HCT116 (cell line): Measurements from ENCODE around the gene FIBP. TPM values are rescaled to one million over a fixed set of nuclear protein-coding genes. Genes with fewer than 3 reads are reported as not detected.

Experiments
- ATAC-seq: fragments of 200-7000 bp; cut with Tn5 transposase; 2 replicates; pipeline ENCODE4 v1.9.1; 2020; ENCODE audit warnings: mild to moderate bottlenecking, moderate library complexity
- BruUV-seq: library from RNA; stranded (reverse); fragments of 400-500 nt; replicated peaks from 2 replicates; lab custom pipeline; 2021; lab: Mats Ljungman, UMichigan
- CTCF ChIA-PET: fragments of 300-600 bp; sonication (Branson Sonifier 250); formaldehyde crosslinking; loops from one replicate; lab custom pipeline; 2021; ENCODE audit warnings: antibody characterized with exemption; lab: Charles Lee
- POLR2A ChIA-PET: fragments of 300-600, 350-600 bp; sonication (Branson Sonifier 250); formaldehyde crosslinking; loops from one replicate; lab custom pipeline; 2021; ENCODE audit warnings: antibody characterized with exemption; lab: Charles Lee
- RAD21 ChIA-PET, 2 experiments: fragments of 300-600 bp; sonication (Branson Sonifier 250); formaldehyde crosslinking; loops; one replicate each; lab custom pipeline; 2023; ENCODE audit warnings: low total read pairs in 2 of 2; ENCODE audit not compliant: uncharacterized antibody in 2 of 2, unreplicated experiment in 2 of 2, low non-redundant PET in 1 of 2; lab: Charles Lee
- DNase-seq: peaks from one replicate; pipeline ENCODE4 v3.0.0-alpha.2; 2010; ENCODE audit warnings: low read depth, low spot score
- H2AFZ ChIP-seq: fragments of 200-600 bp; shearing (Covaris generic), sonication (generic); 2 replicates; pipeline ENCODE4 v1.6.1; 2017; ENCODE audit warnings: low read depth, mixed run types, mixed read lengths, antibody characterized with exemption, low read length; ENCODE audit not compliant: poor library complexity, severe bottlenecking
- H3K27ac ChIP-seq: 2 replicates; pipeline ENCODE4 v1.5.1; 2012; ENCODE audit warnings: low read depth, low read length
- H3K27me3 ChIP-seq: fragments of 200-600 bp; sonication (generic); 2 replicates; pipeline ENCODE4 v1.6.1; 2016; ENCODE audit warnings: mixed run types, low read length, mixed read lengths; ENCODE audit not compliant: insufficient read depth
- H3K36me3 ChIP-seq, 2 experiments: fragments of 200-500 bp in 1 of 2; fragments of 200-600 bp in 1 of 2; sonication (Bioruptor generic) in 1 of 2; sonication (generic) in 1 of 2; 2 replicates each; pipeline versions ENCODE4 v1.5.1 to v1.6.1; 2014 to 2016; ENCODE audit warnings: low read length in 2 of 2, inconsistent platforms in 1 of 2, mixed read lengths in 1 of 2, mixed run types in 1 of 2; ENCODE audit not compliant: insufficient read depth in 2 of 2, control insufficient read depth in 1 of 2
- H3K4me1 ChIP-seq, 2 experiments: fragments of 200-600 bp in 1 of 2; sonication (generic) in 1 of 2; 2 replicates each; pipeline versions ENCODE4 v1.5.1 to v1.6.1; 2012 to 2017; ENCODE audit warnings: low read length in 2 of 2, inconsistent platforms in 1 of 2, mild to moderate bottlenecking in 1 of 2, mixed read lengths in 1 of 2, mixed run types in 1 of 2, moderate library complexity in 1 of 2; ENCODE audit not compliant: insufficient read depth in 2 of 2, control insufficient read depth in 1 of 2
- H3K4me2 ChIP-seq: fragments of 200-600 bp; sonication (generic); 2 replicates; pipeline ENCODE4 v1.6.1; 2017; ENCODE audit warnings: mixed run types, low read length, mixed read lengths
- H3K4me3 ChIP-seq, 2 experiments: fragments of 200-600 bp in 1 of 2; sonication (generic) in 1 of 2; replicated peaks in 1 of 2; 2 replicates each; pipeline ENCODE4 v1.5.1; 2011 to 2016; ENCODE audit warnings: low read length in 2 of 2, control low read depth in 1 of 2, low read depth in 1 of 2, mild to moderate bottlenecking in 1 of 2, mixed read lengths in 1 of 2, mixed run types in 1 of 2
- H3K79me2 ChIP-seq: fragments of 200-600 bp; sonication (generic); 2 replicates; pipeline ENCODE4 v1.6.1; 2017; ENCODE audit warnings: mild to moderate bottlenecking, mixed run types, low read length, moderate library complexity, mixed read lengths; ENCODE audit not compliant: insufficient read depth
- H3K9ac ChIP-seq: fragments of 200-600 bp; sonication (generic); 2 replicates; pipeline ENCODE4 v1.6.1; 2016; ENCODE audit warnings: low read length, mixed read lengths
- H3K9me2 ChIP-seq: fragments of 200-600 bp; sonication (generic), shearing (Covaris generic); 2 replicates; pipeline ENCODE4 v1.6.1; 2017; ENCODE audit warnings: mixed run types, mild to moderate bottlenecking, moderate library complexity; ENCODE audit not compliant: insufficient read depth
- H3K9me3 ChIP-seq, 2 experiments: fragments of 200-500 bp in 1 of 2; fragments of 200-600 bp in 1 of 2; sonication (Bioruptor generic) in 1 of 2; sonication (generic) in 1 of 2; 2 replicates each; pipeline ENCODE4 v1.6.1; 2014 to 2017; ENCODE audit warnings: low read length in 2 of 2, mixed read lengths in 2 of 2, inconsistent platforms in 1 of 2, low read depth in 1 of 2, mild to moderate bottlenecking in 1 of 2, mixed run types in 1 of 2, moderate library complexity in 1 of 2; ENCODE audit not compliant: control insufficient read depth in 1 of 2, insufficient read depth in 1 of 2
- H4K20me1 ChIP-seq: fragments of 200-600 bp; sonication (generic), shearing (Covaris generic); 2 replicates; pipeline ENCODE4 v1.6.1; 2017; ENCODE audit warnings: mixed run types, mild to moderate bottlenecking, moderate library complexity; ENCODE audit not compliant: insufficient read depth
- EZH2 ChIP-seq: fragments of 200-600 bp; sonication (generic); IDR thresholded peaks from 2 replicates; pipeline ENCODE4 v1.6.1; 2017; ENCODE audit warnings: antibody characterized with exemption, mixed run types
- POLR2A ChIP-seq: IDR thresholded peaks from 2 replicates; pipeline ENCODE4 v1.7.0; 2011; ENCODE audit warnings: borderline replicate concordance; ENCODE audit not compliant: insufficient read depth, insufficient read length; ENCODE audit errors: extremely low read depth
- POLR2AphosphoS5 ChIP-seq: IDR thresholded peaks from 2 replicates; pipeline ENCODE4 v1.6.1; 2011; ENCODE audit warnings: mild to moderate bottlenecking, low read depth, low read length, moderate library complexity
- TCF7L2 ChIP-seq: IDR thresholded peaks from 2 replicates; pipeline ENCODE4 v1.7.0; 2011; ENCODE audit warnings: borderline replicate concordance, inconsistent platforms; ENCODE audit not compliant: insufficient read depth, insufficient read length; ENCODE audit errors: extremely low read depth
- YY1 ChIP-seq: IDR thresholded peaks from 2 replicates; pipeline ENCODE4 v1.6.1; 2011; ENCODE audit warnings: low read length, low read depth, moderate library complexity, mild to moderate bottlenecking; ENCODE audit not compliant: insufficient replicate concordance; ENCODE audit errors: extremely low read depth
- ZFX ChIP-seq: fragments of 450-650 bp; IDR thresholded peaks from 2 replicates; pipeline ENCODE4 v1.6.1; 2017
- intact Hi-C: fragments of 100-400 bp; cut with micrococcal nuclease; formaldehyde crosslinking; loops from 2 replicates; pipeline ENCODE4 v1.10.0; 2022
- total RNA-seq: library from RNA; stranded (reverse); gene quantifications from one replicate; pipeline ENCODE4 v1.2.1, GENCODE V29; 2021; ENCODE audit not compliant: unreplicated experiment
- TF ChIP-seq, protein P1 (sequence below): IDR thresholded peaks from 2 replicates; pipeline ENCODE4 v1.6.1; 2012

The FIBP gene
- total RNA-seq, 1 experiment from 2014 or later = 96.0 TPM

DNA sequence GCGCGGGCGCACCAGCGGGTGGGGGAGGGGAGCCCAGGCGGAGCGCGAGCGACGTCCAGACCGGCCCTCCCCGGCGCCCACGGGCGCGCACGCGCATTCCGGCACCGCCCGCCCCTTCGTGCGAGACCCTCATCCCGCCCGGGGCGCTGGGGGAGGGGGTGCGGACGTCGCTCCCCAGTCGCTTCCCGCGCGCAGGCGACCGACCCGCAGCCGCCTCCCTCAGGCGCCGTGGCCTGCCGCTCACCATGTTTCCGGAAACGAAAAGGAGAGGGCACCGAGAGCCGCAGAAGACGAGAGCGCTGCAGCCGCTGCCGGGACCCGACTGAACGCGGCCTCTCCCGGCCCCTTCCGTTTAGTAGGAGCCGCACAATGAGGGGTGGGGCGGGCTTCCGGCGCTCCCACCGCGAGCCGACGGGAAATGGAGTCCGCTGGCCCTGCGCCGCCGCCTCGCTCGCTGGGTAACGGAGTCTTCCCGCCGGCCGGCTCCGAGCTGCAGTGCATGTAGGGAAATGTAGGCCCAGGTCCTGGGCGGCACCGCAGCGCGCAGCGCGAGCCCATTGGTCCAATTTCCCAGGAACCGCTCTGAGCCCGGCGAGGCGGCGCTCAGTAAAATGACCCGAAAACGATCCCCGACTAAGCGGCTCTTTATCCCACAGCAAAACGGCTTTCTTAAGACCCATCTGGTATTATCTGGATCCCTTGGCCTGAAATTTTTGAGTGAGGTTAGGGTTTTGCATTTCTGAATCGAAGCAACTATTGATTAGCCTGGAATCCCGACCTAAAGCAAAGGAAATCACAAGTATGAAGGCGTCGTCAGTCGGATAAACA, 30.2 kb downstream of the FIBP start, which contains the start of gene CFL1:
CFL1 (minus strand) TSS at position 328 of the 828 bp plus-strand sequence; CDS start at position 247, 81 bp downstream.
- DNase-seq (peak; percentile 92), ATAC-seq (peak; percentile 62)
- ChIA-PET RAD21 (no interaction called here), POLR2A (interaction anchor here (0.6 to 5.3 kb wide), 15 partner anchors 10 to 530 kb away, joined by 3 to 84 read pairs (median 4); partner anchors contain the start of genes CCDC85B, FIBP, KAT5 and PCNX3), CTCF (interaction anchor here (0.6 to 4.3 kb wide), 3 partner anchors 27 to 78 kb away, joined by 4 to 82 read pairs (median 16); partner anchors contain the start of genes AP5B1, CCDC85B and FIBP)
- peaks cover 15% of the 10 kb centered on the region; the same call in 1 of the 2 replicates for H4K20me1 ChIP-seq
- peak within 1 kb of the TSS; percentile 77 for H3K4me2 ChIP-seq
- H3K36me3 ChIP-seq = peaks cover 27 to 43% of the 10 kb centered on the region in 2 experiments
- H3K4me1 ChIP-seq = peaks cover 23 to 44% of the 10 kb centered on the region in 2 experiments
- intact Hi-C loops = loop anchor here (1.0 kb wide), 1 partner anchor 146 kb away; the partner anchor contains the start of gene KAT5
- TF ChIP-seq TCF7L2 (peak; percentile 62), YY1 (no peak), POLR2A (peak; percentile 96), POLR2AphosphoS5 (peak; percentile 99), EZH2 (no peak)
- peak within 1 kb of the TSS; percentile 85 to 100 for H3K4me3 ChIP-seq
- H3K79me2 ChIP-seq = peaks cover 62% of the 10 kb centered on the region
- H3K9me2 ChIP-seq = no peaks in the 10 kb centered on the region
- H3K27ac ChIP-seq = peak within 1 kb of the TSS; percentile 97
- H3K27me3 ChIP-seq = no peaks in the 10 kb centered on the region
- peak within 1 kb of the TSS; percentile 50 for H2AFZ ChIP-seq
- no peaks in the 10 kb centered on the region for H3K9me3 ChIP-seq
- BruUV-seq = no TSS peak
- H3K9ac ChIP-seq = peak within 1 kb of the TSS; percentile 99

DNA sequence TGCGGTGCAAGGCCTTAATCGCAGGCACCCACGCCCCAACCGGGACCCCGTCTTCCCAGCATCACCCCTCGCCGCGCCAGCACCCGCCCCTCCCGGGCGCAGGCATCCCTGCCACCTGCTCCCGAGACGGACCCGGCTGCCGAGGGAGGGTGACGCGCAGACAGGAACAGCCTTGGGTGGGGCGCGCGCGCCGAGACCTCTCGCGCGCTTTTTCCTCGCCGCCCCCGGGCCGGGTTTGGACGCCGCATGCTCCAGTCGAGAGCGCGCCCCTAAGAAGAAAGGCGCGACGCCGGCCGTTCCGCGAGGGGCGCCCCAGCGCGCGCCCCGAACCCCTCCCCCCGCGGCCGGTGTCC, 30.8 kb downstream of the FIBP start:
- no peak; the same call in 1 of the 2 replicates for ATAC-seq
- DNase-seq = no peak
- Histone ChIP-seq H2AFZ (no peak overlapping the region), H3K4me3 (peak overlapping the region; percentile 85 to 100), H4K20me1 (peaks cover 15% of the 10 kb centered on the region; the same call in 1 of the 2 replicates), H3K79me2 (peaks cover 59% of the 10 kb centered on the region), H3K4me1 (peaks cover 23 to 44% of the 10 kb centered on the region in 2 experiments), H3K9ac (peak overlapping the region; percentile 87), H3K9me2 (no peaks in the 10 kb centered on the region), H3K27ac (peak overlapping the region; percentile 97), H3K9me3 (no peaks in the 10 kb centered on the region), H3K27me3 (no peaks in the 10 kb centered on the region), H3K36me3 (peaks cover 31 to 45% of the 10 kb centered on the region in 2 experiments), H3K4me2 (peak overlapping the region; percentile 77)
- ChIA-PET CTCF (interaction anchor here (4.3 kb wide), 1 partner anchor 33 kb away, joined by 82 read pairs; the partner anchor contains the start of genes CCDC85B and FIBP), RAD21 (no interaction called here), POLR2A (interaction anchor here (0.6 to 5.3 kb wide), 6 partner anchors 9 to 311 kb away, joined by 4 to 84 read pairs (median 8); partner anchors contain the start of genes CCDC85B, FIBP and KAT5)
- no peak for TF ChIP-seq POLR2A
- peak; percentile 75 for TF ChIP-seq ZFX
- TF ChIP-seq, protein P1, sequence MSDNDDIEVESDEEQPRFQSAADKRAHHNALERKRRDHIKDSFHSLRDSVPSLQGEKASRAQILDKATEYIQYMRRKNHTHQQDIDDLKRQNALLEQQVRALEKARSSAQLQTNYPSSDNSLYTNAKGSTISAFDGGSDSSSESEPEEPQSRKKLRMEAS = no peak
- intact Hi-C loops = no loop called here
- BruUV-seq = no TSS peak
